Cardiac fibroblast (primary cell): ENCODE results near the gene PLEKHH2.
A peak's percentile ranks its signal among the peaks of the same experiment; 100 is the strongest.
"Not testable (repeated sequence)": the region's sequence is repeated elsewhere in the genome, so short reads cannot be mapped to it uniquely, and the experiment has no call there.

ENCODE experiments used
- DNase-seq, 2 donors: peaks; one replicate each; pipeline versions ENCODE4 v3.0.0 to v3.0.0-alpha.2; 2010; ENCODE audit warnings: low read depth in 2 of 2
- H3K4me3 ChIP-seq, 2 donors: replicated peaks in 1 of 2; 1 replicate in 1 of 2; 2 replicates in 1 of 2; pipeline ENCODE4 v1.5.1; 2011; ENCODE audit warnings: low read depth in 2 of 2, low read length in 2 of 2, mild to moderate bottlenecking in 2 of 2, moderate library complexity in 1 of 2
- TF ChIP-seq, protein P1 (sequence below): IDR thresholded peaks from one replicate; pipeline ENCODE4 v1.5.1; 2011; ENCODE audit warnings: low read depth, mild to moderate bottlenecking, low read length, inconsistent platforms

PLEKHH2 gene

GRCh38 chr2:43676322-43677050 lies 39.4 kb downstream of the PLEKHH2 start, which contains the start of gene C1GALT1C1L:
Gene C1GALT1C1L, minus strand, starts transcription at chr2:43676429. Its CDS starts 107 bp downstream, at chr2:43676322.
- TF ChIP-seq, protein P1, sequence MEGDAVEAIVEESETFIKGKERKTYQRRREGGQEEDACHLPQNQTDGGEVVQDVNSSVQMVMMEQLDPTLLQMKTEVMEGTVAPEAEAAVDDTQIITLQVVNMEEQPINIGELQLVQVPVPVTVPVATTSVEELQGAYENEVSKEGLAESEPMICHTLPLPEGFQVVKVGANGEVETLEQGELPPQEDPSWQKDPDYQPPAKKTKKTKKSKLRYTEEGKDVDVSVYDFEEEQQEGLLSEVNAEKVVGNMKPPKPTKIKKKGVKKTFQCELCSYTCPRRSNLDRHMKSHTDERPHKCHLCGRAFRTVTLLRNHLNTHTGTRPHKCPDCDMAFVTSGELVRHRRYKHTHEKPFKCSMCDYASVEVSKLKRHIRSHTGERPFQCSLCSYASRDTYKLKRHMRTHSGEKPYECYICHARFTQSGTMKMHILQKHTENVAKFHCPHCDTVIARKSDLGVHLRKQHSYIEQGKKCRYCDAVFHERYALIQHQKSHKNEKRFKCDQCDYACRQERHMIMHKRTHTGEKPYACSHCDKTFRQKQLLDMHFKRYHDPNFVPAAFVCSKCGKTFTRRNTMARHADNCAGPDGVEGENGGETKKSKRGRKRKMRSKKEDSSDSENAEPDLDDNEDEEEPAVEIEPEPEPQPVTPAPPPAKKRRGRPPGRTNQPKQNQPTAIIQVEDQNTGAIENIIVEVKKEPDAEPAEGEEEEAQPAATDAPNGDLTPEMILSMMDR, result no peak
- DNase-seq, result peak; percentile 41 to 64
- H3K4me3 ChIP-seq, result peak within 1 kb of the TSS; percentile 50 to 58

DNA sequence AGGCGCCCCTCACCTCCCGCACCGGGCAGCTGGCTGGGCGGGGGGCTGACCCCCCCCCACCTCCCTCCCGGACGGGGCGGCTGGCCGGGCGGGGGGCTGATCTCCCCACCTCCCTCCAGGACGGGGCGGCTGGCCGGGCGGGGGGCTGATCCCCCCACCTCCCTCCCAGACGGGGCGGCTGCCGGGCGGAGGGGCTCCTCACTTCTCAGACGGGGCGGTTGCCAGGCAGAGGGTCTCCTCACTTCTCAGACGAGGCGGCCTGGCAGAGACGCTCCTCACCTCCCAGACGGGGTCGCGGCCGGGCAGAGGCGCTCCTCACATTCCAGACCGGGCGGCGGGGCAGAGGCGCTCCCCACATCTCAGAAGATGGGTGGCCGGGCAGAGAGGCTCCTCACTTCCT lies 40.7 kb downstream of the PLEKHH2 start:
- not testable (repeated sequence) for DNase-seq, H3K4me3 ChIP-seq

DNA sequence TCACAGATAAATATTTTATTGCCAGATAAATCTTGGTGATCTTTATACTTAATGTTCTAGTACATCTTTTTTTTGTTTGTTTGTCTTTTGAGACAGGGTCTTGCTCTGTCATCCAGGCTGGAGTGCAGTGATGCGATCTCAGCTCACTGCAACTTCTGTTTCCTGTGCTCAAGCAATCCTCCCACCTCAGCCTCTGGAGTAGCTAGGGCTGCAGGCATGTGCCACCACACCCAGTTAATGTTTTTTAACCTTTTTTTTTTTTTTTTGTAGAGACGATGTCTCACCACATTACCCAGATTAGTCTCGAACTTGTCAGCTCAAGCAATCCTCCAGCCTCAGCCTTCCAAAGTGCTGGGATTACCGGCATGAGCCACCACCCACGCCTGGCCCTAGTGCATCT lies 48.3 kb downstream of the PLEKHH2 start:
- no peak overlapping the region for H3K4me3 ChIP-seq
- peak in 1 of 2 donors; percentile 30 for DNase-seq
- TF ChIP-seq, protein P1, result no peak

DNA sequence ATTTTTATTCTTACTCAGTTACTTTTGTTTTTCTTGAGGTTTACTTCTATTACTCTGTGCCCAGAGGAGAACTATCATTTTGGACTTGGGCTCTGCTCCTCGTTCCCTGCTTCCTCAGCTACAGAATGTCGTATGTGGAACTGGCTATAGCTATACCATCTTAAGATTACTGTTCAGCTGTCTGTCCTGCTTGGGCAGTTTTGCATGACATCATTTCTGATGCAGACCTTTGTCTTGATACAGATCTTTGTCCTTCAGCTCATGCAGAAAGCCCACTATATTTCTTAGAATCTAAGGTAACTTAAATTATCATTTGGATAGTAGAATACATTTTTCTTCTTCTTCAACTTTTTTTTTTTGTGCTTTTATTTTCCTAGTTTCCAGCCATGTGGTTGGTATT lies 52.9 kb downstream of the PLEKHH2 start:
- no peak overlapping the region for H3K4me3 ChIP-seq
- TF ChIP-seq, protein P1, result no peak
- DNase-seq, result no peak

DNA sequence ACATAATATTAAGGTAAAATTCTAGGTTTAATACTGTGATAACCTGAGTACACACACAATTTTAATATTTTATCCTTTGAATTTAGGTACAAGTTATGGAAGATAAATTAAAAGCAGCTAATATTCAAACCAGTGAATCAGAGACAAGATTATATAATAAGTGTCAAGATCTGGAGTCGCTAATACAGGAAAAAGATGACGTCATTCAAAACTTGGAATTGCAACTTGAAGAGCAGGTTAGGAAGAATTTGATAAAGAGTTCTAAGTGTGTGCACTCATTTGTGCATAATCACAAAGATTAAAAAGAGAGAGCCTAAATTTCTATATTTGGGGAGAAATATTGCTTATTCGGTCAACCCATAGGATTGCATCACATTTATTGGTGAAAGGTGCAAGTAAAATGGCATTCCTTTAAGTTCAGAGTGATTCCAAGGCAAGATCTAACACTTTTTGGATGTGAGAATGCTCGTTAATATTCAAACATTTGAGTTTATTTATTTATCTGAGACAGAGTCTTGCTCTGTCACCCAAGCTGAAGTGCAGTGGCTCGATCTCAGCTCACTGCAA lies 55.5 kb downstream of the PLEKHH2 start:
- DNase-seq, result no peak
- no peak overlapping the region for H3K4me3 ChIP-seq
- TF ChIP-seq, protein P1, result no peak

- DNase-seq, result not testable (repeated sequence)
These were observed 61.1 kb downstream of the PLEKHH2 start for GRCh38 chr2:43698140-43698539.

GRCh38 chr2:43699761-43700160 lies 62.7 kb downstream of the PLEKHH2 start:
- TF ChIP-seq, protein P1, result no peak
- H3K4me3 ChIP-seq, result no peak overlapping the region
- no peak for DNase-seq

More at GRCh38 chr2:43698140-43698539, 61.1 kb downstream of the PLEKHH2 start:
- not testable (repeated sequence) for H3K4me3 ChIP-seq
